Testis (tissue), 5 donors: ENCODE data around the gene RETSAT. TPM values are rescaled to one million over a fixed set of nuclear protein-coding genes. Genes with fewer than 3 reads are reported as not detected.
A peak's percentile ranks its signal among the peaks of the same experiment; 100 is the strongest.

Experiments used
- DNase-seq: peaks from one replicate; pipeline ENCODE4 v3.0.0-alpha.2; 2019
- H3K27ac ChIP-seq, 2 donors: fragments of 200-600 bp; sonication (generic); one replicate each; pipeline ENCODE4 v1.5.1; 2019
- H3K27me3 ChIP-seq: fragments of 200-600 bp; sonication (generic); one replicate; pipeline ENCODE4 v1.5.1; 2019
- H3K36me3 ChIP-seq: fragments of 200-600 bp; sonication (generic); one replicate; pipeline ENCODE4 v1.5.1; 2017; ENCODE audit warnings: low read depth; ENCODE audit errors: missing control alignments
- H3K4me1 ChIP-seq: fragments of 200-600 bp; sonication (generic); one replicate; pipeline ENCODE4 v1.5.1; 2019
- H3K4me3 ChIP-seq, 2 donors: fragments of 200-600 bp; sonication (generic); one replicate each; pipeline ENCODE4 v1.5.1; 2017 to 2019
- H3K9me3 ChIP-seq: fragments of 200-600 bp; sonication (generic); one replicate; pipeline ENCODE4 v1.5.1; 2017
- POLR2A ChIP-seq: fragments of 450-650 bp; IDR thresholded peaks from one replicate; pipeline ENCODE4 v1.6.1; 2017; ENCODE audit warnings: antibody characterized with exemption, mild to moderate bottlenecking, moderate library complexity
- WGBS, 2 donors: methylation state at CpG; one replicate each; pipeline ENCODE4 v1.1.5; 2018; 5-methylcytosine and 5-hydroxymethylcytosine counted together
- intact Hi-C: fragments of 100-400 bp; cut with DNase I; formaldehyde crosslinking; loops from one replicate; pipeline ENCODE4 v1.15.1; 2023; ENCODE audit warnings: low total_unique reads
- long read RNA-seq, 2 donors: transcript quantifications; one replicate each; lab custom pipeline, GENCODE V29; 2026
- polyA plus RNA-seq: library from polyadenylated mRNA; stranded (reverse); fragments of 350-450 nt; fragmentation: Illumina TruSeq; extraction: RNeasy Lipid Tissue Mini Kit (QIAGEN cat#74804); gene quantifications from one replicate; pipeline ENCODE4 v1.2.3, GENCODE V29; 2014; ENCODE audit warnings: low read depth, low replicate concordance; ENCODE audit not compliant: insufficient read depth
- total RNA-seq, 2 donors: library from RNA; depleted of rRNA; stranded (reverse); fragments of >200 nt; gene quantifications; one replicate each; pipeline ENCODE4 v1.2.3, GENCODE V29; 2016
- TF ChIP-seq, protein P1 (sequence below), 3 experiments: fragments of 450-650 bp in 2 of 3; fragments of 200-600 bp in 1 of 3; sonication (generic) in 1 of 3; IDR thresholded peaks; one replicate each; pipeline ENCODE4 v1.5.1; 2016 to 2019; ENCODE audit warnings: antibody characterized with exemption in 3 of 3, mild to moderate bottlenecking in 2 of 3, moderate library complexity in 1 of 3

Gene RETSAT
- total RNA-seq (10 to 100 TPM; 54.0 to 60.5 TPM), polyA plus RNA-seq (49.7 TPM)
- long read RNA-seq, donor 1, partial matches to known transcripts: 0 of 3 reads
- long read RNA-seq, donor 1, other reads (novel, unspliced or antisense): 0 of 3 reads
- long read RNA-seq, donor 2, partial matches to known transcripts: 0 of 1 reads
- long read RNA-seq, donor 2, other reads (novel, unspliced or antisense): 0 of 1 reads

DNA sequence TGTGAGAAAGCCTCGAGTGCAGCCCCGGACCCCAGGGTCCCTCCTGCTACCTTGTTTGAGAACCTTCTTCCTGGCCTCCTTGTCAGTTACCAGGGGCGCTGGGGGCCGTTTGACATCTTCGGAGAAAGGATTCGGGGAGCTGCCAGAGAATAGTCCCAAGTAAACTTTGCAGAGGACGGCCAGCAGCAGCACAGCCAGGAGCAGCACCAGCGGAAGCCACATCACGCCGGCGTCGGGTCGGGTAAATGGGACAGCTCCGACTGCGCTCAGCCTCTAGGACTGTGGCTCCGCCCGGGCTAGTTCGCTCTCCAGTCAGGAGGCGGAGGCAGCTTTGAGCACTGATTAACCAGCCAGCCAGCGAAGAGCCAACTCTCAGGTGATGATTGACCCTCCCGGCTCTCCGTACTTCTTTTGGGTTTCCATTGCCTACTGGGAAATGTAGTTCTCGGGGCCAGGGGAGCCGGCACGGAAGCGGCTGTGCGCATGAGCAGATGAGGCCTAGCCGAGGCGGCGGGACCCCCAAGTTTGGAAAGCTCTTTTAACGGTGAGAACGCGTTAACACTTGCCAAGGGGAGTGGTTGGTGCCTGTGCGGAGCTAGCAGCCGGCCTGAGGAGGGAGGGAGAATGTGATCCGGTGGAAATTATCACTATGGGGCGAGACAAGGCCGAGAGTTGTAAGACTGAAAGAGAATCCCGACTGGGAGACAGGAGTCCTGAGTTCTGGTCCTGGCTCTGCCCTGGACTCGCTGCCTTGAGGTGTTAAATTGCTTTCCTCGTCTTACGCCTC lies at the start of gene RETSAT, which contains the start of gene ELMOD3:
Gene RETSAT, minus strand, starts transcription at position 243 of the 787 bp plus-strand sequence. Its CDS starts 21 bp downstream, at position 222.
Gene ELMOD3, plus strand, starts transcription at position 484 of the 787 bp plus-strand sequence. CDS start 2,430 bp downstream, outside the sequence.
- peaks cover 9% of the 10 kb centered on the region for H3K4me1 ChIP-seq
- WGBS, 2 donors: 0% methylated on average over 8 to 42 of the region's 42 CpGs
- no peaks in the 10 kb centered on the region for H3K9me3 ChIP-seq
- H3K27ac ChIP-seq: peak within 1 kb of the TSS; percentile 82 to 84
- no peaks in the 10 kb centered on the region for H3K36me3 ChIP-seq
- TF ChIP-seq, protein P1, sequence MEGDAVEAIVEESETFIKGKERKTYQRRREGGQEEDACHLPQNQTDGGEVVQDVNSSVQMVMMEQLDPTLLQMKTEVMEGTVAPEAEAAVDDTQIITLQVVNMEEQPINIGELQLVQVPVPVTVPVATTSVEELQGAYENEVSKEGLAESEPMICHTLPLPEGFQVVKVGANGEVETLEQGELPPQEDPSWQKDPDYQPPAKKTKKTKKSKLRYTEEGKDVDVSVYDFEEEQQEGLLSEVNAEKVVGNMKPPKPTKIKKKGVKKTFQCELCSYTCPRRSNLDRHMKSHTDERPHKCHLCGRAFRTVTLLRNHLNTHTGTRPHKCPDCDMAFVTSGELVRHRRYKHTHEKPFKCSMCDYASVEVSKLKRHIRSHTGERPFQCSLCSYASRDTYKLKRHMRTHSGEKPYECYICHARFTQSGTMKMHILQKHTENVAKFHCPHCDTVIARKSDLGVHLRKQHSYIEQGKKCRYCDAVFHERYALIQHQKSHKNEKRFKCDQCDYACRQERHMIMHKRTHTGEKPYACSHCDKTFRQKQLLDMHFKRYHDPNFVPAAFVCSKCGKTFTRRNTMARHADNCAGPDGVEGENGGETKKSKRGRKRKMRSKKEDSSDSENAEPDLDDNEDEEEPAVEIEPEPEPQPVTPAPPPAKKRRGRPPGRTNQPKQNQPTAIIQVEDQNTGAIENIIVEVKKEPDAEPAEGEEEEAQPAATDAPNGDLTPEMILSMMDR (IDR thresholded peaks at IDR 0.05): peak in 1 of 3 experiments; percentile 19
- peak; percentile 85 for TF ChIP-seq POLR2A
- peak; percentile 99 for DNase-seq
- H3K4me3 ChIP-seq: peak within 1 kb of the TSS; percentile 80 to 85
- no peaks in the 10 kb centered on the region for H3K27me3 ChIP-seq
- intact Hi-C loops: no loop called here

DNA sequence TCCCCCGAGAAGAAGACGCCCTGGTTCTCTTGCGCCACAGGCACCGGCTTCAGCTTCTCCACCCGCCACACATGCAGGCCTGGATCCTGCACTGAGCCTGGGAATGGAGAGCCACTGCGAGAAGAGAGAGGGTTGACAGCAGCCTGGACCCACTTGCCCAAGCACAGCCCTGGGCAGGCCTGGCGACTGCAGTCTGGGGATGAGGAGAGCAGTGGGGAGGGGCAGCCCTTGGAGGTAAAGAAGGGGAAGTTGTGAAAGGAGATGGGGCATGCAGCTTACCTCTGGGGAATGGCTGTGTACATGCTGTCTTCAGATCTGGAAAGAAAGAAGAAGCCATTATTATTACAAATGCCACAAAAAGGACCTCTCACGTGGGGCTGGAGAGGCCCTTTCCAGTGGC lies 47.5 kb upstream of the RETSAT start:
- Histone ChIP-seq H3K27me3 (no peaks in the 10 kb centered on the region), H3K27ac (no peak overlapping the region), H3K36me3 (no peaks in the 10 kb centered on the region), H3K4me1 (peaks cover 8% of the 10 kb centered on the region), H3K4me3 (no peak overlapping the region), H3K9me3 (no peaks in the 10 kb centered on the region)
- intact Hi-C loops: no loop called here
- 92 to 95% methylated on average over 7 to 8 of the region's 8 CpGs for WGBS, 2 donors
- TF ChIP-seq POLR2A: no peak
- TF ChIP-seq, protein P1 (IDR thresholded peaks at IDR 0.05): no peak
- no peak for DNase-seq

DNA sequence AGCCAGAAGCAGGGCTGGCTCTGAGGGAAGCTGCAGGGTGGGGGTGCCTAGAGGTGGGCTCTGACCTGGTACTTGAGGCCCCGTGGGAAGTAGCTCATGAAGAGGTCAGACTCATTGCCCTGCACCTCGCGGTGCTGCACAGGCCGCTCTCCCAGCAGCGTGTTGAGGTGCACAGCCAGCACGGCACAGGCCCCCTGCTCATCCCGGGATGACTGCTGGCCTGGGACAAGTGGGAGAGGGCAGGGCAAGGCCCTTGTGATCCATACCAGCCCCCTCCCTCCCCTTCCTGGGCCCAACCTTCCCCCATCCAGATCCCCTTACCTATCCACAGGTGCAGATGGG lies 47.1 kb upstream of the RETSAT start:
- Histone ChIP-seq H3K27me3 (no peaks in the 10 kb centered on the region), H3K36me3 (no peaks in the 10 kb centered on the region), H3K4me1 (peaks cover 12% of the 10 kb centered on the region), H3K9me3 (no peaks in the 10 kb centered on the region), H3K4me3 (no peak overlapping the region), H3K27ac (no peak overlapping the region)
- no peak for DNase-seq
- WGBS, 2 donors: 88 to 98% methylated on average over 4 to 7 of the region's 7 CpGs
- intact Hi-C loops: no loop called here
- no peak for TF ChIP-seq POLR2A
- TF ChIP-seq, protein P1 (IDR thresholded peaks at IDR 0.05): no peak

DNA sequence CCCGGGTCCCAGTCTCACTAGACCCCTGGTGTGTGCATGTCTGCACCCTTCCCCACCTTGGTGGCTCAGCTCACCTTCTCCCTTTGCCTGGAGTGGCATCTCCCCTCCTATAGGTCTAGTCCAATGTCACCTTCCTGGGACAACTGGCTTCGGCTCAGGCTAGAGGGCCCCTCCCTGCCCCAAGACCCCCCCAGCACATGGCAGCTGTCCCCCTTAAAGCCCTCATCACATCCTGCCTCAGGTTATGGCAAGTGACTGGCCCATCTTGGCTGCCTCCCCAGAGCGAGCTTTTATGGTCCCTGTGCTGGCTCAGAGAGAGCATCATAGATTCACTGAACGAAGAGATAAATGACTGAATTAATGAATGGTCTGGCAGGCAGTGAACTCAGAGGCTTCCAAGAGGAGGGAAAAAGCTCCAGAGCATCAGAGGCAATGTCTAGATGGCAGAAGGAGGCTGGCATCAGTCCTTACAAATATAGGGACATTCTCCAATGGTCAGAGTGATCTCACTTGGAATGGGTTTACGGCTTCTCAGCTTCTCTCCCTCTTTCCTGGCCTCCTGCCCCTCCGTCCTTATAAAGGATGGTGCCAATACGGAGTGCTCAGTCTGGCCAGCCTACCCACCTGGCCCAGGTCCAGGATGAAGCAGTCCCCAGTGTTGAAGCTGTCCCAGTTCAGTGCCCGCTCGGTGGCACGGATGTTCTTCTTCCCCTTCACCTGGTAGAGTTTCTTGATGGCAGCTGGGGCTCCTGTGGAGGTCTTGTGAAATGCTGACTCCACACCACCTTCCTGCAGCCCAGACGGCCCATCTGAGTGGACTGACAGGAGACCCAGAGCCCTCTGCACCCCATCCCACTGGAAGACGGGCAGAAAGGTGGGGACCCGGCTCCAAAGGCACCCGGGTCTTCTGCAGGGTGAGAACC lies 46.5 kb upstream of the RETSAT start:
- Histone ChIP-seq H3K27me3 (no peaks in the 10 kb centered on the region), H3K36me3 (no peaks in the 10 kb centered on the region), H3K4me1 (peaks cover 16% of the 10 kb centered on the region), H3K9me3 (no peaks in the 10 kb centered on the region), H3K4me3 (no peak overlapping the region), H3K27ac (no peak overlapping the region)
- TF ChIP-seq, protein P1 (IDR thresholded peaks at IDR 0.05): no peak
- TF ChIP-seq POLR2A: no peak
- 83 to 85% methylated on average over 9 to 14 of the region's 14 CpGs for WGBS, 2 donors
- intact Hi-C loops: no loop called here
- no peak for DNase-seq
